Smooth muscle cell (in vitro differentiated cells): ENCODE measurements around the gene ZFP62. TPM values are rescaled to one million over a fixed set of nuclear protein-coding genes. Genes with fewer than 3 reads are reported as not detected.

Source experiments
- DNase-seq: peaks from one replicate; lab custom pipeline; 2025; ENCODE audit not compliant: unreplicated experiment; lab: John Stamatoyannopoulos, UW
- H2AFZ ChIP-seq: fragments of 200-600 bp; sonication (generic); 2 replicates; pipeline ENCODE4 v1.6.0; 2016; ENCODE audit warnings: antibody characterized with exemption, low read depth, mild to moderate bottlenecking
- H3F3A ChIP-seq: fragments of 200-600 bp; sonication (generic); 2 replicates; pipeline ENCODE4 v1.6.0; 2017; ENCODE audit warnings: antibody characterized with exemption, low read depth
- H3K27ac ChIP-seq: fragments of 200-600 bp; sonication (generic); 2 replicates; pipeline ENCODE4 v1.5.1; 2016; ENCODE audit warnings: low read depth, mild to moderate bottlenecking
- H3K27me3 ChIP-seq: fragments of 200-600 bp; sonication (generic); 2 replicates; pipeline ENCODE4 v1.6.1; 2016; ENCODE audit warnings: low read depth, mild to moderate bottlenecking
- H3K36me3 ChIP-seq: fragments of 200-600 bp; sonication (generic); 2 replicates; pipeline ENCODE4 v1.5.1; 2016; ENCODE audit warnings: low read depth
- H3K4me1 ChIP-seq: fragments of 200-600 bp; sonication (generic); 2 replicates; pipeline ENCODE4 v1.5.1; 2016; ENCODE audit warnings: low read depth
- H3K4me2 ChIP-seq: fragments of 200-600 bp; sonication (generic); 2 replicates; pipeline ENCODE4 v1.6.0; 2016; ENCODE audit warnings: mild to moderate bottlenecking
- H3K4me3 ChIP-seq: fragments of 200-600 bp; sonication (generic); 2 replicates; pipeline ENCODE4 v1.5.1; 2016; ENCODE audit warnings: mild to moderate bottlenecking
- H3K79me2 ChIP-seq: fragments of 200-600 bp; sonication (generic); 2 replicates; pipeline ENCODE4 v1.6.0; 2016; ENCODE audit warnings: low read depth, mild to moderate bottlenecking
- H3K9ac ChIP-seq: fragments of 200-600 bp; sonication (generic); 2 replicates; pipeline ENCODE4 v1.6.0; 2016; ENCODE audit warnings: low read depth
- H3K9me3 ChIP-seq: fragments of 200-600 bp; sonication (generic); replicated peaks from 2 replicates; pipeline ENCODE4 v1.5.1; 2016; ENCODE audit warnings: low read depth
- H4K20me1 ChIP-seq: fragments of 200-600 bp; sonication (generic); 2 replicates; pipeline ENCODE4 v1.6.0; 2016; ENCODE audit warnings: low read depth
- CTCF ChIP-seq: fragments of 200-600 bp; sonication (generic); IDR thresholded peaks from 2 replicates; pipeline ENCODE4 v1.5.1; 2017; ENCODE audit warnings: borderline replicate concordance, mild to moderate bottlenecking, antibody characterized with exemption; ENCODE audit not compliant: insufficient read depth, poor library complexity, severe bottlenecking
- WGBS: methylation state at CpG from one replicate; pipeline ENCODE4 v1.1.7; 2016; ENCODE audit warnings: low lambda C conversion rate; 5-methylcytosine and 5-hydroxymethylcytosine counted together
- polyA plus RNA-seq: library from polyadenylated mRNA; unstranded; fragments of >200 nt; fragmentation: Nextera tagmentation; extraction: Ambion mirVana; gene quantifications from 2 replicates; pipeline ENCODE4 v1.2.1, GENCODE V29; 2016
- total RNA-seq: library from RNA; depleted of rRNA; stranded (reverse); fragments of >200 nt; gene quantifications from 2 replicates; pipeline ENCODE4 v1.2.3, GENCODE V29; 2014

Gene ZFP62
- total and polyA plus RNA-seq, 2 experiments from 2014 or later: 6.4 to 9.2 TPM

DNA sequence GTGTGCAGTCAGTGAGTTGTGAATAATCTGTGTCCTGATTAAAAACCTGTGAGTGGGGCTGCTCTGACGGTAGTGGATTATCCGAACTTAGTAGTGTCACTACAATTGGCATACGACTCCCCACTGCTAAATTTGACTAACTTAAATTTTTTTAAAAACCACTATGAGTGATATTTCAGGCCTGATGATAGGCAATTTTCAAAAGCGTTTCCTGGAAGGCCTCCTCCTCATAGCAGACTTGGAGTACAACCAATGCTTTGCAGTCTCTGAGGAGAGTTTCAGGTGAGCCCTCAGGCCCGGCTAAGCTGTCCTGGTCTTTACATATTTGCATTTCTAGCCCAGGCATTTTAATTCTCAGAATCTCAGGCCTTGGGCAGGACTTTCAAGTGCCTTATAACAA is 48.7 kb upstream of the ZFP62 start:
- Histone ChIP-seq H3K4me1 (no peaks in the 10 kb centered on the region), H3K27me3 (no peaks in the 10 kb centered on the region), H3K4me2 (no peak overlapping the region), H4K20me1 (no peaks in the 10 kb centered on the region), H3K36me3 (no peaks in the 10 kb centered on the region), H3K27ac (no peak overlapping the region), H3F3A (no peaks in the 10 kb centered on the region), H3K9ac (no peak overlapping the region), H3K79me2 (no peaks in the 10 kb centered on the region), H3K4me3 (no peak overlapping the region), H2AFZ (no peak overlapping the region), H3K9me3 (no peaks in the 10 kb centered on the region)
- no peak for TF ChIP-seq CTCF
- no peak for DNase-seq
- 68% methylated on average over 5 of the region's 5 CpGs for WGBS

- H3K9ac ChIP-seq: no peak overlapping the region
- WGBS: 82% methylated on average over 9 of the region's 9 CpGs
- H2AFZ ChIP-seq: no peak overlapping the region
- H3K27ac ChIP-seq: no peak overlapping the region
- H3K4me1 ChIP-seq: no peaks in the 10 kb centered on the region
- no peaks in the 10 kb centered on the region for H3K9me3 ChIP-seq
- DNase-seq: no peak
- no peaks in the 10 kb centered on the region for H4K20me1 ChIP-seq
- H3K36me3 ChIP-seq: no peaks in the 10 kb centered on the region
- H3K4me2 ChIP-seq: no peak overlapping the region
- H3K79me2 ChIP-seq: no peaks in the 10 kb centered on the region
- TF ChIP-seq CTCF: no peak
- no peaks in the 10 kb centered on the region for H3K27me3 ChIP-seq
- no peak overlapping the region for H3K4me3 ChIP-seq
- H3F3A ChIP-seq: no peaks in the 10 kb centered on the region
These were observed 48.1 kb upstream of the ZFP62 start for GRCh38 chr5:180908998-180909731.

GRCh38 chr5:180908400-180908799 is 47.3 kb upstream of the ZFP62 start:
- Histone ChIP-seq H3K36me3 (no peaks in the 10 kb centered on the region), H3K4me2 (no peak overlapping the region), H3K27ac (no peak overlapping the region), H3F3A (no peaks in the 10 kb centered on the region), H2AFZ (no peak overlapping the region), H3K27me3 (no peaks in the 10 kb centered on the region), H3K9ac (no peak overlapping the region), H3K4me3 (no peak overlapping the region), H4K20me1 (no peaks in the 10 kb centered on the region), H3K4me1 (no peaks in the 10 kb centered on the region), H3K9me3 (no peaks in the 10 kb centered on the region), H3K79me2 (no peaks in the 10 kb centered on the region)
- DNase-seq: no peak
- TF ChIP-seq CTCF: no peak
- WGBS: 94% methylated on average over 9 of the region's 9 CpGs

DNA sequence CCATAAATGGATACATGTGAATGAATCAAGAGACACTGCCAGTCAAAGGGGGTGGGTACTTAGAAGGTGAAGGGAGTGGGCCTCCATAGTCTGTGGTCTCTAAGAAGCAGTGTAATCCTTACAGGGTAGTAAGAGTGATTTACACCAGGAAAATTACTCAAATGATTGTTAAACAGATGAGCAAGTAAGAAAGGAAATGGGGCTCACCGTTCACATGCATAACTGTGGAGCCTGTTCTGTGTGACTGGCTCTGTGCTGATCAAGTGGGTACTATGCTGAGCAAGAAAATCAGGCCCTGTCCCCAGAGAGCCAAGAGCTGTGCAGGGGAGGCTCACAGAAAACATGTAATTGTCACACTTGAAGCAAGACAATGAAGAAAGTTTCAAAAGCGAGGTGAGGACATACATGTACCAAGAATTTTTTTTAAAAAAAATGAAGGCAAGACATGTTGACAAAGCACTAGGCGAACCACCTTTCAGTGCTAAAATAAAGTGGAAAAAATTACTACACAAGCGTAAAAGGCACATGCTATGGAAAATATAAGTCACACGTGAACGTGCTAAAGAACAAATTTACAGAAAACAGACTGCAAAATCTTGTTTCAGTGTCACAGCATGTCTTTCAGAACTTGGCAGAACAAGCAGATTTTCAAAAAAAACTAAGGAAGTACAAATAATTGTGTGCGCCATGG is 40.4 kb upstream of the ZFP62 start:
- Histone ChIP-seq H3K9me3 (no peaks in the 10 kb centered on the region), H3K4me2 (no peak overlapping the region), H3K36me3 (no peaks in the 10 kb centered on the region), H3K27ac (no peak overlapping the region), H4K20me1 (no peaks in the 10 kb centered on the region), H3K27me3 (no peaks in the 10 kb centered on the region), H3K79me2 (no peaks in the 10 kb centered on the region), H3K9ac (no peak overlapping the region), H2AFZ (no peak overlapping the region), H3K4me3 (no peak overlapping the region), H3F3A (no peaks in the 10 kb centered on the region), H3K4me1 (no peaks in the 10 kb centered on the region)
- no peak for DNase-seq
- 88% methylated on average over 7 of the region's 7 CpGs for WGBS
- TF ChIP-seq CTCF: no peak
